ENCODE measurements around the gene AAMDC. TPM values are rescaled to one million over a fixed set of nuclear protein-coding genes. Genes with fewer than 3 reads are reported as not detected.
A peak's percentile ranks its signal among the peaks of the same experiment; 100 is the strongest.

The AAMDC gene
- total and polyA plus RNA-seq, 2 donors (not counting 1 experiment from before 2014, with no cell fraction given) = 39.6 to 98.4 TPM

GRCh38 chr11:77823775-77824174 is 2.8 kb downstream of the AAMDC start:
- H3K27ac ChIP-seq (ENCODE audit: insufficient read depth, low read length) = no peak overlapping the region
- H3K27me3 ChIP-seq (ENCODE audit: control insufficient read depth, insufficient read depth, low read length) = no peaks in the 10 kb centered on the region
- DNase-seq (ENCODE audit: low read depth in 2 of 2) = peak; percentile 47 to 58
- no peaks in the 10 kb centered on the region for H3K4me1 ChIP-seq (ENCODE audit: control insufficient read depth, extremely low read depth, insufficient read depth, low read length)
- peak overlapping the region in 3 of 4 experiments; percentile 3 to 27 (median 7) for H3K4me3 ChIP-seq (replicated peaks in 1 of 4; ENCODE audit: control extremely low read depth in 1 of 4, insufficient read depth in 1 of 4, low read depth in 3 of 4, low read length in 4 of 4)
- H3K9me3 ChIP-seq (ENCODE audit: control insufficient read depth, insufficient read depth, low read depth, low read length) = no peaks in the 10 kb centered on the region
- H2AFZ ChIP-seq (ENCODE audit: low read length) = peak overlapping the region; percentile 41
- no peak overlapping the region for H3K9ac ChIP-seq (ENCODE audit: insufficient read depth, low read length)
- TF ChIP-seq EZH2 (IDR thresholded peaks at IDR 0.05; ENCODE audit: low read length, missing control alignments) (no peak), CTCF (conservative IDR thresholded peaks at IDR 0.05 in 1 of 2, IDR thresholded peaks at IDR 0.05 in 1 of 2; ENCODE audit: low read depth in 1 of 2, low read length in 2 of 2) (no peak)
- no peaks in the 10 kb centered on the region for H3K36me3 ChIP-seq (ENCODE audit: control insufficient read depth, insufficient read depth, low read length)
- peaks cover 3% of the 10 kb centered on the region for H4K20me1 ChIP-seq (ENCODE audit: control insufficient read depth, extremely low read depth, insufficient read depth, low read length)
- H3K4me2 ChIP-seq (ENCODE audit: extremely low read depth, insufficient read depth, low read length) = peak overlapping the region; percentile 70
- H3K79me2 ChIP-seq (ENCODE audit: control insufficient read depth, insufficient read depth, low read length) = peaks cover 19% of the 10 kb centered on the region

GRCh38 chr11:77828926-77829325 is 8.0 kb downstream of the AAMDC start:
- Histone ChIP-seq H3K9ac (ENCODE audit: insufficient read depth, low read length) (no peak overlapping the region), H3K4me1 (ENCODE audit: control insufficient read depth, extremely low read depth, insufficient read depth, low read length) (no peaks in the 10 kb centered on the region), H3K36me3 (ENCODE audit: control insufficient read depth, insufficient read depth, low read length) (no peaks in the 10 kb centered on the region), H2AFZ (ENCODE audit: low read length) (no peak overlapping the region), H3K9me3 (ENCODE audit: control insufficient read depth, insufficient read depth, low read depth, low read length) (no peaks in the 10 kb centered on the region), H3K27me3 (ENCODE audit: control insufficient read depth, insufficient read depth, low read length) (no peaks in the 10 kb centered on the region), H4K20me1 (ENCODE audit: control insufficient read depth, extremely low read depth, insufficient read depth, low read length) (no peaks in the 10 kb centered on the region), H3K4me2 (ENCODE audit: extremely low read depth, insufficient read depth, low read length) (no peak overlapping the region), H3K27ac (ENCODE audit: insufficient read depth, low read length) (no peak overlapping the region), H3K4me3 (replicated peaks in 1 of 4; ENCODE audit: control extremely low read depth in 1 of 4, insufficient read depth in 1 of 4, low read depth in 3 of 4, low read length in 4 of 4) (no peak overlapping the region), H3K79me2 (ENCODE audit: control insufficient read depth, insufficient read depth, low read length) (no peaks in the 10 kb centered on the region)
- no peak for DNase-seq (ENCODE audit: low read depth in 2 of 2)
- TF ChIP-seq CTCF (conservative IDR thresholded peaks at IDR 0.05 in 1 of 2, IDR thresholded peaks at IDR 0.05 in 1 of 2; ENCODE audit: low read depth in 1 of 2, low read length in 2 of 2) = no peak
- no peak for TF ChIP-seq EZH2 (IDR thresholded peaks at IDR 0.05; ENCODE audit: low read length, missing control alignments)

GRCh38 chr11:77833302-77833701 is 12.4 kb downstream of the AAMDC start:
- Histone ChIP-seq H3K4me3 (replicated peaks in 1 of 4; ENCODE audit: control extremely low read depth in 1 of 4, insufficient read depth in 1 of 4, low read depth in 3 of 4, low read length in 4 of 4) (no peak overlapping the region), H3K79me2 (ENCODE audit: control insufficient read depth, insufficient read depth, low read length) (no peaks in the 10 kb centered on the region), H4K20me1 (ENCODE audit: control insufficient read depth, extremely low read depth, insufficient read depth, low read length) (no peaks in the 10 kb centered on the region), H3K4me2 (ENCODE audit: extremely low read depth, insufficient read depth, low read length) (no peak overlapping the region), H3K9ac (ENCODE audit: insufficient read depth, low read length) (no peak overlapping the region), H3K9me3 (ENCODE audit: control insufficient read depth, insufficient read depth, low read depth, low read length) (no peaks in the 10 kb centered on the region), H3K4me1 (ENCODE audit: control insufficient read depth, extremely low read depth, insufficient read depth, low read length) (no peaks in the 10 kb centered on the region), H3K27me3 (ENCODE audit: control insufficient read depth, insufficient read depth, low read length) (no peaks in the 10 kb centered on the region), H3K36me3 (ENCODE audit: control insufficient read depth, insufficient read depth, low read length) (no peaks in the 10 kb centered on the region), H3K27ac (ENCODE audit: insufficient read depth, low read length) (no peak overlapping the region), H2AFZ (ENCODE audit: low read length) (no peak overlapping the region)
- TF ChIP-seq CTCF (conservative IDR thresholded peaks at IDR 0.05 in 1 of 2, IDR thresholded peaks at IDR 0.05 in 1 of 2; ENCODE audit: low read depth in 1 of 2, low read length in 2 of 2) = no peak
- no peak for TF ChIP-seq EZH2 (IDR thresholded peaks at IDR 0.05; ENCODE audit: low read length, missing control alignments)
- no peak for DNase-seq (ENCODE audit: low read depth in 2 of 2)

Measured in fibroblast of lung (primary cell).